ENCODE results near the gene DDRGK1.
A peak's percentile ranks its signal among the peaks of the same experiment; 100 is the strongest.

The DDRGK1 gene

DNA sequence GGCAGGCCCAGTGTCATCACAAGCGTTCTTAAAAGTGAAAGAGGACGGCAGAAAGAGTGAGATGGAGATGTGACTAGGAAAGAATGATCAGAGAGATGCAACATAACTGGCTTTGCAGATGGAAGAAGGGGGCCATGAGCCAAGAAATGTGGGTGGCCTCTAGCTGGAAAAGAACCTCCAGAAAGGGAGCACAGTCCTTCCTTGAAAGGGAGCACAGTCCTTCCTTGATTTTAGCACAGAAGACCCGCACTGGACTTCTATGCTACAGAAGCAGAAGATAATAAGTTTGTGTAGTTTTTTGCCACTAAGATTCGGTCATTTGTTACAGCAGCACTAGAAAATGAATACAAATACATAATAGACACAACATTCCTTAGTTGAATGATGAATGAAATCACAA lies 24.2 kb downstream of the DDRGK1 start:
- DNase-seq = no peak

DNA sequence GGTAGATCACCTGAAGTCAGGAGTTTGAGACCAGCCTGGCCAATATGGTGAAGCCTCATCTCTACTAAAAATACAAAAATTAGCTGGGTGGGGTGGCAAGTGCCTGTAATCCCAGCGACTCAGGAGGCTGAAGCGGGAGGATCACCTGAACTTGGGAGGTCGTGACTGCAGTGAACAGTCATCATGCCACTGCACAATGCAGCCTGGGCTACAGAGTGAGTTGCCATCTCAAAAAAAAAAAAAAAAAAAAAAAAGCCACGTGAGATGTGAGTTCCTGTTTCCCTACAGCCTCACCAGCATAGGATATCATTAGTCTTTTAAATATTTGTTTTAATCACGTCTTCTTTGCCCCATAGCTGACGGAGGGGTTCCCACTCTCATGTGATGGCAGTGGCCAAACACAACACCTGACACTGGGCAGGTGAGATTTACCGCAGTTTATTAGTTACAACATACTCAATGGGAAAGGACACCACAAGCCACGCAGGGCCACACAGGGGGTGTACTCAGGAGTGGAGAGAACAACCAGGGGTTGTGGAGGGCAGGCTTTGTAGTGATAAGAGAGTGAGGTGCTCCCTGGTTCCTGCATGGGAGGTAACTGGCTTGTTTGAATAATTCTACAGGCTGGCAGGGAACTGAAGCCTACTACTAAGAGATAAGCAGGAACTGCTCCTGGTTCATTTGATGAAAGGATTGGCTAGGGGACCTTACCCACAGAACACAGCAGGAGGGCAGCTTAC lies 26.6 kb downstream of the DDRGK1 start:
- DNase-seq = peak; percentile 19

- no peak for DNase-seq
Measured at GRCh38 chr20:3175270-3175669, 29.2 kb downstream of the DDRGK1 start.

GRCh38 chr20:3174442-3175261 lies 29.8 kb downstream of the DDRGK1 start:
- no peak for DNase-seq

GRCh38 chr20:3173610-3174441 lies 30.7 kb downstream of the DDRGK1 start:
- DNase-seq = peak; percentile 89

- peak; percentile 64 for DNase-seq
Measured at GRCh38 chr20:3172933-3173609, 31.4 kb downstream of the DDRGK1 start, which contains the start of gene LZTS3. Gene LZTS3 (minus strand): TSS chr20:3173549. CDS start chr20:3167163, 6,386 bp downstream.

DNA sequence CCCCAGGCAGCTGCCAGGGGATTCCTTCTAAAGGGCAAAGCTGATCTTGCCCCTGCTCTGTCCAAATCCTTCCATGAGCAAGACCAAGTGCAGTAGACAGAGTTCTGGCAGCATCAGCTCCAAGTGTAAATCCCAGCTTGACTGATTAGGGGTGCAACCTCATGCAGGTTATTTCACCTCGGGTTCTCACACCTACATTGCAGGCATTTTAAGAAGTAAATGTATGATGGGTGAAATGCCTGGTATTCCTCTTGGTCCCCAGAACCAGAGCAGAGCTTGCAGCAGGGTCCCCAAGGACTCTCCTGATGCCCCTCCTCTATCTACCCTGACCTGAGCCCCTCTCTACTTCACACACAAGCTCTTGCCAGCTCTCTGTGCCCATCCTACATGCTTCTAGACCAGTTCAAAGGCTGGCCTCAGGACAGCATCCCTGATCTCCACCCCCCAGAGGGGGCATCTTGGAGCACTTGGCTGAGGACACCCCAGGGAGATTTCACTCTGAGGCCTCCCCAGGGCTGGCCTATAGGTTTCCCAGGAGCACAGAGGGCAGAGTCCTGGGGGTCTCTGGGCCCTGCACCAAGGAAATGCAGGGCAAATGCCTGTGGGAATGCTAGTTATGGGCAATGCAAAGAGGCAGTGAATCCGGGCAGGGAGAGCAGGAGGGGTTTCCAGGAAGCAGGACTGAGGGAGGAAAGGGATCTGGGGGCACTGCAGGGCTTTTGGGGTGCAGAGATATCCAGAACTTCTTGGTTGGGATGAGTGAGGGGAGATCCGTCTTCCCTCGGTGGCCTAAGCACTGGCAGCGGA lies 32.2 kb downstream of the DDRGK1 start:
- no peak for DNase-seq

- no peak for DNase-seq
Measured at GRCh38 chr20:3171391-3172125, 32.9 kb downstream of the DDRGK1 start.

DNA sequence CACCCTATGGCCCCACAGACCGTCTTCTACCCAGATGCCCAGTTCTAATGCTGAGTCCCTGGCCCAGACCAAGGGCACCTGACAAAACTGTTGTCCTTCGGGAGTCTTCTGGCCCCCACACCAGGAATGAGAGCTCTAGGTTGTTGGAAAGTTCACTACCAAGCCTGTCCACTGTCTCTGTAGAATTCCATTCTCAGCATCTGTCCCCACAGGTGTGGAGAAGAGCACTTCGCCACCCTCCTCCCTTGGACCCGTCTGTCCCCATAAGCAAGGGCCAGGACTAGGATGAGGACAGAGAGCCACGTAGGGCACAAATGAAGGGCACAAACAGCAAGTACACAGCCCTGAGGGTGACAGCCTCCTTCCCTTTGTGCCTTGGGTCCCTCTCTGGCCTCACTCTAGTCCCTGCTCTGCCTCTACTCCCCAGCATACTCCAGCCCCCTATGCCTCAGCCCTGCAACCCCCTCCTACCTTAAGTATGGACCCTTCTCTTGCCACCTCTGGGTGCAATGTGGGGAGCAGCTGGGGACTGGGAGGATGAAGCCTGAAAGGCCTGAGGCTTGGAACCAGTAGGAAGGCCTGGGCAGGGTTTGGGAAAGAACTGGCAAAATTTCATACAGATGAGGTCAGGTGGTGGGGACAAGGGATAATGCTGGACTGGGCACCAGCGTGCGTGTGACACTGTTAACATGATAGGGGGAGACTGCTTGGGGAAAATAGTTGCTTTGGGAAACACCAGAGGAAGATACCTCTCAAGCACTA lies 35.5 kb downstream of the DDRGK1 start:
- no peak for DNase-seq

DNA sequence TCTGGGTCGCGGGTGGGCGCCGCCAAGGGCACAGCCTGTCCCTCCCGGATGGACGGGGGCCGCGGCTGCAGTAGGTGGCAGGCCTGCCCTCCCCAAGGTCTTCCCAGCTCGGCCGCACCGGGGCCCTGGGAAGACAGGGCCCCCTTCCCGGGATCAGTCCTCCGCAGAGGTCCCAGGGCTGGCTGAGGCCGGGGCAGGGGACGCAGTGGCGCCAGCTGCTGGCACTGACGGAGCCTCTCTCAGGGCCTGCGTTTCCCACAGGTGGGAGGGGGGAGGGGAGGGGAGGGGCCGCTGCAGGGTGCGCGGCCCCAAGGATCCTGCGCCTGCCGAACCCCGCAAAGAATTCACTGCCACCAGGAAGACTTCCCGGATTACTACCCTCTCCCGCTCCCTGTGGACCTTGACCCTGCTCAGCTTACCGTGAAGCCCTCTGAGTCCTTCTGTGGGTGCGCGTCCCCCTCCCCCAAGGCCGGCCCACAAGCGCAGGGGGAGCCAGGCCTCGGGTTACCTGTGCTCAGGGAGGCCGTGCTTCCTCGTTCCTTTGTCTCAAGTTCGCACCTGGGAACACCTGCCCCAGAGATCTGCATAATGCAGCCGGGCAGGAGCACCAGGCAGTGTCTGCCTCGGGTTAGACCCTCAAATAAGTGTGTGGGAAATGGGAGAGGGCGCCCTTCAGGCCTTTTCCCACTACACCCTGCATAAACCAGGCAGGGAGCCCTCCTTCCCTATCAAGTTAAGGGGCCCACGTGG lies 36.2 kb downstream of the DDRGK1 start:
- DNase-seq = no peak

- DNase-seq = no peak
Measured at GRCh38 chr20:3167738-3168078, 36.8 kb downstream of the DDRGK1 start.

DNA sequence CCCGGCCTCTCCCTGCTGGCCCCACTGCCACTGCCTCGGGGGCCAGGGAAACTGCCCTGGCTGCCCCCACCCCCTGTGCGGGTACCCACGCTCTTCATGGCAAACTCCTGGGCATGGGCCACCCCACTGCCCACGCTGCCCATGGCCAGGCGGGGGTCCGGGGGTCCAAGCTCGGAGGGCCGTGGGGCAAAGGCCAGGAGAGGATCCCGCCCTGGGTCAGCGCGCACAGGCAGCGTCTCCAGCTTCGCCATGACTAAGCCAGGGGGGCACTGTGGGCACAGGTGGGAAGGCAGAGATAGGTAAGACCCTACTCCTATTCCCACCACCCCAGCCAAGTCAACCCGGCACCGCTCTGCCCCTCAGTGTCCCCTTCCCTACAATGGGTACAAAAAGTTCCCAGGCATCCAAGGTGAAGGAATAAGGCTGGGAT lies 37.6 kb downstream of the DDRGK1 start:
- DNase-seq = no peak

- DNase-seq = no peak
Measured at GRCh38 chr20:3166338-3166912, 38.1 kb downstream of the DDRGK1 start.

DNA sequence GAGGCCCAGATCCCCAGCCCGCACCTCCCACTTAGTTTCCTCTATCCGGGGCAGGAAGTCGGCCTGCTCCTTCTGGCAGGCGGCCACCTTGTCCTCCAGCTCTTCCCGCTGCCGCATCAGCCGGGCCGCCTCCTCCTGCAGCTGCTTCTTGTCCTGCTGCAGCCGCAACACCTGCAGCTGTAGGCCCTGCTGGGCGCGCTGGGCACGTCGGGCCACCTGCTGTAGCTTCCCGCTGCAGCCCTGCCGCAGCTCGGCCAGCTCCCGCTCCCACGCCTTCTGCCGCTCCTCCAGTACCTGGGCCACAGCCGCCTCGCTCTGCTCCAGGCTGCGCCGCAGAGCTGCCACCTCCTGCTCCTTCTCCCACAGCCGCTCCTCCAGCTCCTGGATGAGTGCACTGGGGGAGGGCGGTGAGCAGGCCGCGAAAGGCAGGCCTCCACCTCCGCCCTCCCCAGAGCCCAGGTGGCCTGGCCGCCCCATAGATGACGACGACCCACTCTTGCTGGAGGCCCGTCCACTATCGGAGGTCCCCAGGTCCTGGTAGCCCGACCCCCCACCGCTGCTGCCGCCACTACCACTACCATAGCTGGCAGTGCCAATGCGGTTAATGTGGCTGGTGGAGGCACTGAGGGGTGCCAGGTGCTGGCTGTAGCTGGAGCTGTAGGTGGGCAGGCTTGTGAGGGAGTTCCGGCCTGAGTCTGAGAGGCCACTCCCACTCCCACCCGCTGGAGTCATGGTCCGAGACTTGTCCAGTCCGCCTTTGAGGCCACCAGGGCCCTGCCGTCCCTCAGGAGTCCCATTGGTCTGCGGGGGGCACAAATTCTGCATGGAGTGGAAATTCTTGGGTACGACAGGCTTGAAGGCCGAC lies 38.8 kb downstream of the DDRGK1 start:
- DNase-seq = no peak

DNA sequence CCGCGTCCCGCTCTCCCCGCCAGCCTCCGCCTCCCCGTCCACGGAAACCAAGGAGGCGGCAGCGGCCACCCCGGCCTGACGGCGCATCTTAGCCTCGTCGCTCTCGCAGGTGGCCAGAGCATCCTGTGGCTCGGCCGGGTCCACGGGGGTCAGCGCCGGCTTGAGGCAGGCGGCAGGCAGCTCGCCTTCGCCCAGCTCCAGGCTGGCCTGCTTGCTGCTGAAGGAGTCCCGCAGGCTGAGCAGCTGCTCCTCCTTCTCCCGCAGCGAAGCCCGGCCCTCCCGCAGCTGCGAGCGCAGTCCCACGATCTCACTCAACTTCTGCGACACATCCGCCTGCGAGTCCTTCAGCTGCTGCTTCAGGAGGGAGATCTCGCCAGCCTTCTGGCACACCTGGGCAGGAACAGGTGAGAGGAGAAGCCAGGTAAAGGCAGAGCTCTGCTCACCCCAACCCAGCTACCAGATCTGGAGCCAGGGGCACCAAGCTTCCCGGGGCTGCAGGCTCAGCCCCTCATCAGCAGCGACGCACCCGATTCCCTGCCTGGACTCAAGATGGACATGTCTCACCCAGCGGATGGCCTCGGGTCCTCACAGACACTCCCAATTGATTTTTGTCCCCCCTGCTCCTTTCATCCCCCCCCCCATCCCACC lies 39.6 kb downstream of the DDRGK1 start:
- DNase-seq = no peak

GRCh38 chr20:3164043-3164762 lies 40.3 kb downstream of the DDRGK1 start:
- no peak for DNase-seq

Measured in suppressor macrophage treated with lipopolysaccharide for 4 hours (primary cell).